H9 (cell line): ENCODE data around the gene ARID1B. TPM values are rescaled to one million over a fixed set of nuclear protein-coding genes. Genes with fewer than 3 reads are reported as not detected.

Experiments
- DNase-seq: peaks from one replicate; pipeline ENCODE4 v3.0.0-alpha.2; 2017
- H2AFZ ChIP-seq: one replicate; pipeline ENCODE4 v1.6.1; 2013; ENCODE audit warnings: mild to moderate bottlenecking, low read length, control low read depth, moderate library complexity
- H2AK5ac ChIP-seq: 2 replicates; pipeline ENCODE4 v1.6.1; 2013; ENCODE audit warnings: low read length, control low read depth, mixed read lengths; ENCODE audit not compliant: insufficient read length
- H2BK120ac ChIP-seq: one replicate; pipeline ENCODE4 v1.6.1; 2013; ENCODE audit warnings: low read depth, mild to moderate bottlenecking, low read length, control low read depth, inconsistent platforms; ENCODE audit not compliant: poor library complexity, severe bottlenecking
- H2BK12ac ChIP-seq: 2 replicates; pipeline ENCODE4 v1.6.1; 2013; ENCODE audit warnings: low read length, control low read depth, mixed read lengths, low read depth; ENCODE audit not compliant: insufficient read length
- H2BK15ac ChIP-seq: 2 replicates; pipeline ENCODE4 v1.6.1; 2013; ENCODE audit warnings: low read depth, low read length, control low read depth
- H2BK20ac ChIP-seq: one replicate; pipeline ENCODE4 v1.6.1; 2013; ENCODE audit warnings: low read depth, mild to moderate bottlenecking, low read length, control low read depth, inconsistent platforms; ENCODE audit not compliant: poor library complexity, severe bottlenecking
- H2BK5ac ChIP-seq: 2 replicates; pipeline ENCODE4 v1.6.1; 2013; ENCODE audit warnings: low read length, control low read depth, mixed read lengths; ENCODE audit not compliant: insufficient read length
- H3K14ac ChIP-seq: 2 replicates; pipeline ENCODE4 v1.6.1; 2013; ENCODE audit warnings: low read length, control low read depth; ENCODE audit not compliant: insufficient read depth
- H3K18ac ChIP-seq: 2 replicates; pipeline ENCODE4 v1.6.1; 2013; ENCODE audit warnings: low read depth, mild to moderate bottlenecking, mixed read lengths, low read length, control low read depth; ENCODE audit not compliant: insufficient read length
- H3K23ac ChIP-seq: 2 replicates; pipeline ENCODE4 v1.6.1; 2013; ENCODE audit warnings: low read length, control low read depth, mixed read lengths, low read depth; ENCODE audit not compliant: insufficient read length
- H3K23me2 ChIP-seq: 2 replicates; pipeline ENCODE4 v1.6.1; 2013; ENCODE audit warnings: low read depth, mild to moderate bottlenecking, mixed read lengths, low read length, control low read depth; ENCODE audit not compliant: insufficient read length, poor library complexity, severe bottlenecking
- H3K27ac ChIP-seq: 2 replicates; pipeline ENCODE4 v1.5.1; 2013; ENCODE audit warnings: low read length, control low read depth, mixed read lengths, low read depth; ENCODE audit not compliant: insufficient read length
- H3K27me3 ChIP-seq: 2 replicates; pipeline ENCODE4 v1.6.1; 2013; ENCODE audit warnings: low read length, control low read depth, inconsistent platforms; ENCODE audit not compliant: insufficient read depth
- H3K4ac ChIP-seq: 2 replicates; pipeline ENCODE4 v1.6.1; 2013; ENCODE audit warnings: low read depth, mild to moderate bottlenecking, control low read depth, inconsistent platforms, low read length, moderate library complexity
- H3K4me1 ChIP-seq: 2 replicates; pipeline ENCODE4 v1.6.1; 2013; ENCODE audit warnings: low read length, control low read depth, inconsistent platforms; ENCODE audit not compliant: insufficient read depth
- H3K4me2 ChIP-seq: 2 replicates; pipeline ENCODE4 v1.6.1; 2013; ENCODE audit warnings: low read length, control low read depth, mixed read lengths; ENCODE audit not compliant: insufficient read length, insufficient read depth
- H3K56ac ChIP-seq: 2 replicates; pipeline ENCODE4 v1.6.1; 2013; ENCODE audit warnings: low read depth, mild to moderate bottlenecking, mixed read lengths, low read length, control low read depth; ENCODE audit not compliant: insufficient read length
- H3K79me1 ChIP-seq: 2 replicates; pipeline ENCODE4 v1.6.1; 2013; ENCODE audit warnings: low read depth, mild to moderate bottlenecking, moderate library complexity, low read length, control low read depth, inconsistent platforms; ENCODE audit not compliant: insufficient read depth, poor library complexity, severe bottlenecking
- H3K79me2 ChIP-seq: 2 replicates; pipeline ENCODE4 v1.6.1; 2013; ENCODE audit warnings: low read length, control low read depth, inconsistent platforms; ENCODE audit not compliant: insufficient read depth
- H3K9ac ChIP-seq: 2 replicates; pipeline ENCODE4 v1.6.1; 2013; ENCODE audit warnings: low read length, control low read depth, mixed read lengths; ENCODE audit not compliant: insufficient read length; ENCODE audit errors: extremely low read depth
- H3K9me3 ChIP-seq: one replicate; pipeline ENCODE4 v1.6.1; 2013; ENCODE audit warnings: low read depth, low read length, inconsistent platforms; ENCODE audit not compliant: control insufficient read depth
- H3T11ph ChIP-seq: one replicate; pipeline ENCODE4 v1.6.1; 2013; ENCODE audit warnings: mild to moderate bottlenecking, low read length, control low read depth, inconsistent platforms
- H4K20me1 ChIP-seq: one replicate; pipeline ENCODE4 v1.6.1; 2013; ENCODE audit not compliant: control insufficient read depth, insufficient read length, insufficient read depth
- H4K5ac ChIP-seq: 2 replicates; pipeline ENCODE4 v1.6.1; 2013; ENCODE audit warnings: low read depth, mild to moderate bottlenecking, mixed read lengths, low read length, control low read depth; ENCODE audit not compliant: insufficient read length
- H4K8ac ChIP-seq: replicated peaks from 2 replicates; pipeline ENCODE4 v1.6.1; 2013; ENCODE audit warnings: low read length, control low read depth, mixed read lengths, low read depth; ENCODE audit not compliant: insufficient read length
- H4K91ac ChIP-seq: 2 replicates; pipeline ENCODE4 v1.6.1; 2013; ENCODE audit warnings: low read depth, mild to moderate bottlenecking, moderate library complexity, mixed read lengths, low read length, control low read depth; ENCODE audit not compliant: insufficient read length
- H3K27ac Mint-ChIP-seq, 3 experiments: 2 replicates in 2 of 3; 3 replicates in 1 of 3; pipeline ENCODE4 v1.8.0; 2020 to 2021; ENCODE audit warnings: mixed read lengths in 3 of 3, mild to moderate bottlenecking in 1 of 3, moderate library complexity in 1 of 3
- H3K27me3 Mint-ChIP-seq: 2 replicates; pipeline ENCODE4 v1.8.0; 2021; ENCODE audit warnings: low read depth, mild to moderate bottlenecking, moderate library complexity, mixed read lengths
- H3K36me3 Mint-ChIP-seq, 3 experiments: 2 replicates in 2 of 3; 3 replicates in 1 of 3; pipeline ENCODE4 v1.8.0; 2020 to 2021; ENCODE audit warnings: low read depth in 3 of 3, mixed read lengths in 3 of 3; ENCODE audit not compliant: insufficient read depth in 1 of 3
- H3K4me1 Mint-ChIP-seq, 2 experiments: 2 replicates each; pipeline ENCODE4 v1.8.0; 2020; ENCODE audit warnings: mixed read lengths in 2 of 2
- H3K4me3 Mint-ChIP-seq, 2 experiments: 2 replicates in 1 of 2; 3 replicates in 1 of 2; pipeline ENCODE4 v1.8.0; 2020 to 2021; ENCODE audit warnings: mild to moderate bottlenecking in 2 of 2, mixed read lengths in 2 of 2, moderate library complexity in 1 of 2
- H3K9me3 Mint-ChIP-seq, 2 experiments: 2 replicates in 1 of 2; 3 replicates in 1 of 2; pipeline ENCODE4 v1.8.0; 2020; ENCODE audit warnings: mild to moderate bottlenecking in 2 of 2, mixed read lengths in 2 of 2, moderate library complexity in 1 of 2
- WGBS: extraction: QIAGEN DNeasy Blood & Tissue Kit; methylation state at CpG from one replicate; pipeline ENCODE4 v1.1.7; 2013; ENCODE audit warnings: missing lambda C conversion rate, low lambda C conversion rate, mixed read lengths; ENCODE audit not compliant: insufficient read length; ENCODE audit errors: extremely low coverage; 5-methylcytosine and 5-hydroxymethylcytosine counted together
- total RNA-seq: library from RNA; stranded (reverse); gene quantifications from 2 replicates; pipeline ENCODE4 v1.2.1, GENCODE V29; 2021
- TF ChIP-seq, protein P1 (sequence below): fragments of 200-600 bp; sonication (generic); conservative IDR thresholded peaks from 3 replicates; pipeline ENCODE4 v1.8.0; 2021; ENCODE audit warnings: antibody characterized with exemption, mild to moderate bottlenecking

The ARID1B gene
- total RNA-seq, 1 experiment from 2014 or later, result 88.2 TPM

DNA sequence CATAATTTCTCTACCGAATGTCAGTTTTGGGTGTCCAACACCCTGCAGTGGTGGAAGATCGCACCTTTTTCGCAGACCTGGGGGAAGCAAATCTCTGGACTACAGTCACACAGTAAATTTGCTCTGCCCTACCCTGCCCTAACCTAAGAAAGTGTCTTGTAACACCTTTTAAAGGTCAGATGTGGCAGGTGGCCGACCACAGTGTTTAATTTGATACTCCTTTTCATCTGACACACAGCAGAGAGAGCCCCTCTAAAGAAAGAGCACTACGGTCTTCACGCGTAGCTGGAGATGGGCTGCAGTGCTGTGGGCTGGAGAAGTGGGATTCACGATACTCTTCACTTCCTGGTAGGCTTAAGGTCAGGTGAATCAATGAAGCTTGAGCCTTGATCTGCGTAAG is 436.2 kb downstream of the ARID1B start:
- H4K91ac ChIP-seq, result no peak overlapping the region
- no peaks in the 10 kb centered on the region for H3K79me2 ChIP-seq
- H3K9ac ChIP-seq, result no peak overlapping the region
- no peak for DNase-seq
- H3K23me2 ChIP-seq, result no peaks in the 10 kb centered on the region
- H3K4ac ChIP-seq, result no peak overlapping the region
- no peak overlapping the region for H2BK15ac ChIP-seq
- no CpG with 5 or more reads among the region's 9 CpGs for WGBS
- no peaks in the 10 kb centered on the region for H3K79me1 ChIP-seq
- Mint-ChIP-seq H3K27ac (no peak overlapping the region; a peak in 1 of 7 replicates), H3K27me3 (peaks cover 7% of the 10 kb centered on the region; the same call in 1 of the 2 replicates), H3K36me3 (peaks cover 0 to 2% (median 0%) of the 10 kb centered on the region in 3 experiments; a peak in 1 of 7 replicates), H3K4me1 (no peaks in the 10 kb centered on the region; a peak in 1 of 4 replicates), H3K9me3 (no peaks in the 10 kb centered on the region; a peak in 1 of 5 replicates), H3K4me3 (no peak overlapping the region)
- no peak overlapping the region for H2BK5ac ChIP-seq
- H3K27me3 ChIP-seq, result no peaks in the 10 kb centered on the region
- no peaks in the 10 kb centered on the region for H3K4me1 ChIP-seq
- H3K56ac ChIP-seq, result no peak overlapping the region
- no peak overlapping the region for H3K27ac ChIP-seq
- H3K23ac ChIP-seq, result no peak overlapping the region
- H4K5ac ChIP-seq, result no peak overlapping the region
- no peak overlapping the region for H4K8ac ChIP-seq
- no peak overlapping the region for H3K14ac ChIP-seq
- H2BK12ac ChIP-seq, result no peak overlapping the region
- H2BK120ac ChIP-seq, result no peak overlapping the region
- TF ChIP-seq, protein P1, sequence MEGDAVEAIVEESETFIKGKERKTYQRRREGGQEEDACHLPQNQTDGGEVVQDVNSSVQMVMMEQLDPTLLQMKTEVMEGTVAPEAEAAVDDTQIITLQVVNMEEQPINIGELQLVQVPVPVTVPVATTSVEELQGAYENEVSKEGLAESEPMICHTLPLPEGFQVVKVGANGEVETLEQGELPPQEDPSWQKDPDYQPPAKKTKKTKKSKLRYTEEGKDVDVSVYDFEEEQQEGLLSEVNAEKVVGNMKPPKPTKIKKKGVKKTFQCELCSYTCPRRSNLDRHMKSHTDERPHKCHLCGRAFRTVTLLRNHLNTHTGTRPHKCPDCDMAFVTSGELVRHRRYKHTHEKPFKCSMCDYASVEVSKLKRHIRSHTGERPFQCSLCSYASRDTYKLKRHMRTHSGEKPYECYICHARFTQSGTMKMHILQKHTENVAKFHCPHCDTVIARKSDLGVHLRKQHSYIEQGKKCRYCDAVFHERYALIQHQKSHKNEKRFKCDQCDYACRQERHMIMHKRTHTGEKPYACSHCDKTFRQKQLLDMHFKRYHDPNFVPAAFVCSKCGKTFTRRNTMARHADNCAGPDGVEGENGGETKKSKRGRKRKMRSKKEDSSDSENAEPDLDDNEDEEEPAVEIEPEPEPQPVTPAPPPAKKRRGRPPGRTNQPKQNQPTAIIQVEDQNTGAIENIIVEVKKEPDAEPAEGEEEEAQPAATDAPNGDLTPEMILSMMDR, result no peak
- no peaks in the 10 kb centered on the region for H4K20me1 ChIP-seq
- no peak overlapping the region for H3K18ac ChIP-seq
- no peaks in the 10 kb centered on the region for H3K9me3 ChIP-seq
- no peak overlapping the region for H3T11ph ChIP-seq
- H2AK5ac ChIP-seq, result no peak overlapping the region
- H2BK20ac ChIP-seq, result no peak overlapping the region
- H3K4me2 ChIP-seq, result no peak overlapping the region
- no peak overlapping the region for H2AFZ ChIP-seq
